K562 (cell line): Measurements from ENCODE around the gene TENM4. TPM values are rescaled to one million over a fixed set of nuclear protein-coding genes. Genes with fewer than 3 reads are reported as not detected.

Source experiments
- ATAC-seq: fragments of 200-7000 bp; cut with Tn5 transposase; 3 replicates; pipeline ENCODE4 v1.9.1; 2020; ENCODE audit warnings: moderate library complexity
- BruUV-seq: library from RNA; stranded (reverse); fragments of 400-500 nt; replicated peaks from 2 replicates; lab custom pipeline; 2021; lab: Mats Ljungman, UMichigan
- CTCF ChIA-PET: fragments of 300-600 bp; formaldehyde crosslinking; extraction: SDS; loops from one replicate; lab custom pipeline; 2021; ENCODE audit warnings: low intra/inter-chr PET ratio; lab: Yijun Ruan, JAX
- POLR2A ChIA-PET: fragments of 300-600, 350-650 bp; sonication (Branson Sonifier 250); formaldehyde crosslinking; extraction: SDS; loops from one replicate; lab custom pipeline; 2021; ENCODE audit warnings: antibody characterized with exemption, inconsistent platforms; lab: Yijun Ruan, JAX
- DNase-seq, 4 experiments: peaks; one replicate each; pipeline versions ENCODE4 v3.0.0 to v3.0.0-alpha.2; 2011 to 2018; ENCODE audit warnings: low spot score in 3 of 4, mixed read lengths in 3 of 4; ENCODE audit errors: extremely low read depth in 1 of 4
- FAIRE-seq: peaks from 2 replicates; lab custom pipeline; 2011; peaks lifted over from hg19 to GRCh38; lab: Jason Lieb, UNC
- H2AFZ ChIP-seq: 2 replicates; pipeline ENCODE4 v1.6.0; 2011; ENCODE audit warnings: low read depth, low read length, control low read depth, inconsistent platforms
- H3K27ac ChIP-seq: fragments of 200-600 bp; 3 replicates; pipeline ENCODE4 v1.8.0; 2011; ENCODE audit warnings: low read depth, mild to moderate bottlenecking, control low read depth, inconsistent platforms, low read length, moderate library complexity, mixed read lengths; ENCODE audit errors: extremely low read depth
- H3K27me3 ChIP-seq, 2 experiments: fragments of 300-600 bp in 1 of 2; 2 replicates in 1 of 2; 3 replicates in 1 of 2; pipeline versions ENCODE4 v1.6.0 to v1.8.0; 2011; ENCODE audit warnings: inconsistent platforms in 2 of 2, low read length in 2 of 2, mild to moderate bottlenecking in 1 of 2, mixed read lengths in 1 of 2, moderate library complexity in 1 of 2; ENCODE audit not compliant: control insufficient read depth in 2 of 2, insufficient read depth in 2 of 2
- H3K36me3 ChIP-seq: fragments of 300-600 bp; 3 replicates; pipeline ENCODE4 v1.8.0; 2011; ENCODE audit warnings: mild to moderate bottlenecking, low read length, inconsistent platforms; ENCODE audit not compliant: control insufficient read depth, insufficient read depth
- H3K4me1 ChIP-seq, 2 experiments: fragments of 200-600 bp in 1 of 2; replicated peaks in 1 of 2; 2 replicates in 1 of 2; 3 replicates in 1 of 2; pipeline versions ENCODE4 v1.5.1 to v1.8.0; 2011; ENCODE audit warnings: inconsistent platforms in 2 of 2, low read length in 2 of 2, mild to moderate bottlenecking in 1 of 2, mixed read lengths in 1 of 2, moderate library complexity in 1 of 2; ENCODE audit not compliant: control insufficient read depth in 2 of 2, insufficient read depth in 2 of 2
- H3K4me2 ChIP-seq: 2 replicates; pipeline ENCODE4 v1.6.1; 2011; ENCODE audit warnings: low read length, control low read depth, inconsistent platforms, mixed read lengths; ENCODE audit not compliant: insufficient read depth
- H3K4me3 ChIP-seq: fragments of 200-600 bp; sonication (generic), shearing (Covaris generic); 2 replicates; pipeline ENCODE4 v1.5.1; 2016; ENCODE audit warnings: control low read depth, inconsistent platforms
- H3K79me2 ChIP-seq: fragments of 200-600 bp; 3 replicates; pipeline ENCODE4 v1.8.0; 2011; ENCODE audit warnings: low read length, inconsistent platforms; ENCODE audit not compliant: control insufficient read depth, insufficient read depth
- H3K9ac ChIP-seq, 2 experiments: 2 replicates each; pipeline versions ENCODE4 v1.6.0 to v1.6.1; 2011; ENCODE audit warnings: low read depth in 2 of 2, low read length in 2 of 2, control low read depth in 1 of 2, inconsistent platforms in 1 of 2, mild to moderate bottlenecking in 1 of 2, mixed read lengths in 1 of 2; ENCODE audit not compliant: insufficient read depth in 1 of 2
- H3K9me1 ChIP-seq: one replicate; pipeline ENCODE4 v1.6.0; 2011; ENCODE audit warnings: inconsistent platforms, mild to moderate bottlenecking, low read length, moderate library complexity; ENCODE audit not compliant: control insufficient read depth, insufficient read depth
- H3K9me3 ChIP-seq: replicated peaks from 2 replicates; pipeline ENCODE4 v1.5.1; 2011; ENCODE audit warnings: low read depth, low read length, inconsistent platforms; ENCODE audit not compliant: control insufficient read depth, insufficient read depth
- H4K20me1 ChIP-seq: replicated peaks from 2 replicates; pipeline ENCODE4 v1.6.1; 2011; ENCODE audit warnings: low read length, inconsistent platforms, mixed read lengths; ENCODE audit not compliant: control insufficient read depth, insufficient read depth
- BACH1 ChIP-seq: fragments of 200-800 bp; sonication (Bioruptor generic); IDR thresholded peaks from 2 replicates; pipeline ENCODE4 v1.6.1; 2016; ENCODE audit warnings: missing genetic modification characterization, missing compliant biosample characterization
- BCOR ChIP-seq: fragments of 450-650 bp; IDR thresholded peaks from 2 replicates; pipeline ENCODE4 v1.6.1; 2016
- HOXB6 ChIP-seq: fragments of 250-450 bp; sonication (Bioruptor Pico); IDR thresholded peaks from 2 replicates; pipeline ENCODE4 v1.5.1; 2022; ENCODE audit warnings: mild to moderate bottlenecking, borderline replicate concordance
- KDM5B ChIP-seq: fragments of 200-600 bp; sonication (generic); IDR thresholded peaks from 2 replicates; pipeline ENCODE4 v1.6.1; 2012; ENCODE audit warnings: low read depth, mild to moderate bottlenecking, moderate library complexity, low read length, control low read depth, inconsistent platforms; ENCODE audit not compliant: insufficient replicate concordance
- MBD1 ChIP-seq: fragments of 250-450 bp; sonication (Bioruptor Pico); IDR thresholded peaks from 2 replicates; pipeline ENCODE4 v1.8.0; 2022; ENCODE audit warnings: inconsistent platforms
- RBM14 ChIP-seq: fragments of 200-400 bp; formaldehyde crosslinking; IDR thresholded peaks from 2 replicates; pipeline ENCODE4 v1.6.1; 2018; ENCODE audit warnings: low read depth, mild to moderate bottlenecking, low read length, moderate library complexity, borderline replicate concordance; ENCODE audit not compliant: insufficient read depth
- RBM22 ChIP-seq: fragments of 200-400 bp; formaldehyde crosslinking; IDR thresholded peaks from 2 replicates; pipeline ENCODE4 v1.6.1; 2018; ENCODE audit warnings: low read length, low read depth; ENCODE audit not compliant: poor library complexity, severe bottlenecking
- SMARCA4 ChIP-seq: fragments of 450-650 bp; IDR thresholded peaks from 2 replicates; pipeline ENCODE4 v1.6.1; 2016
- TRIM28 ChIP-seq: fragments of 450-650 bp; IDR thresholded peaks from 2 replicates; pipeline ENCODE4 v1.6.1; 2017
- XRCC4 ChIP-seq: IDR thresholded peaks from one replicate; pipeline ENCODE4 v1.6.1; 2011; ENCODE audit not compliant: insufficient read depth, insufficient read length; ENCODE audit errors: extremely low read depth
- ZNF12 ChIP-seq: sonication (generic); formaldehyde crosslinking; IDR thresholded peaks from 2 replicates; pipeline ENCODE4 v1.4.0; 2020; ENCODE audit warnings: mild to moderate bottlenecking, missing genetic modification reagents
- ZNF408 ChIP-seq: fragments of 250-450 bp; sonication (Bioruptor Pico); IDR thresholded peaks from 2 replicates; pipeline ENCODE4 v1.4.0; 2020; ENCODE audit warnings: low read depth, mild to moderate bottlenecking, moderate library complexity
- ZNF79 ChIP-seq: fragments of 250-450 bp; sonication (Bioruptor Pico); IDR thresholded peaks from 2 replicates; pipeline ENCODE4 v1.4.0; 2020; ENCODE audit warnings: low read depth, mild to moderate bottlenecking, moderate library complexity
- WGBS: fragments of 100-300 bp; shearing (Covaris generic); methylation state at CpG from one replicate; pipeline ENCODE4 v1.1.6; 2016; ENCODE audit warnings: low coverage, mixed read lengths; ENCODE audit not compliant: insufficient coverage; ENCODE audit errors: missing lambda C conversion rate; 5-methylcytosine and 5-hydroxymethylcytosine counted together
- in situ Hi-C: fragments of 300-500 bp; cut with MboI; formaldehyde crosslinking; loops from 4 replicates; pipeline ENCODE4 v1.15.0; 2018; ENCODE audit warnings: inconsistent platforms, mixed read lengths
- intact Hi-C: fragments of 100-400 bp; cut with micrococcal nuclease; formaldehyde crosslinking; loops from 2 replicates; pipeline ENCODE4 v1.14.2; 2022
- polyA plus RNA-seq, 8 experiments: library from polyadenylated mRNA; depleted of rRNA in 4 of 8; stranded (reverse) in 5 of 8; unstranded in 3 of 8; fragments of >200 nt; fragmentation: Nextera tagmentation in 2 of 8; fragmentation: Illumina TruSeq in 1 of 8; extraction: Ambion mirVana in 2 of 8; extraction: Trizol in 1 of 8; gene quantifications; 2 replicates each; pipeline versions ENCODE4 v1.2.1 to v1.2.3, GENCODE V29; 2011 to 2014; ENCODE audit warnings: inconsistent platforms in 1 of 8, missing spikeins in 1 of 8
- total RNA-seq, 7 experiments: library from RNA; depleted of rRNA in 6 of 7; stranded (reverse); fragments of >200 nt in 6 of 7; fragmentation: Illumina TruSeq in 2 of 7; extraction: Trizol in 2 of 7; gene quantifications; 2 replicates each; pipeline versions ENCODE4 v1.2.1 to v1.2.3, GENCODE V29; 2011 to 2021; ENCODE audit warnings: low replicate concordance in 1 of 7
- TF ChIP-seq, protein P1 (sequence below): fragments of 450-650 bp; IDR thresholded peaks from 2 replicates; pipeline ENCODE4 v1.6.1; 2017; ENCODE audit warnings: antibody characterized with exemption, mild to moderate bottlenecking
- TF ChIP-seq, protein P2 (sequence below): IDR thresholded peaks from 3 replicates; pipeline ENCODE4 v1.6.1; 2011; ENCODE audit warnings: borderline replicate concordance, mild to moderate bottlenecking; ENCODE audit not compliant: insufficient read length, insufficient read depth

The TENM4 gene
- total and polyA plus RNA-seq, 9 of the 15 experiments (the other 6 are each of a cell fraction or from before 2014, with no cell fraction given): 0.16 TPM; not detected in 8

GRCh38 chr11:78941226-78941851, 499.5 kb downstream of the TENM4 start:
- no peak overlapping the region for H3K4me3 ChIP-seq
- in situ Hi-C loops (no loop called here), intact Hi-C loops (no loop called here)
- no peaks in the 10 kb centered on the region for H3K9me3 ChIP-seq
- 4% methylated on average over 10 of the region's 10 CpGs for WGBS
- no peak for FAIRE-seq
- no peaks in the 10 kb centered on the region for H3K36me3 ChIP-seq
- DNase-seq: no peak
- POLR2A ChIA-PET: no interaction called here
- BruUV-seq: no TSS peak
- peaks cover 0 to 4% of the 10 kb centered on the region in 2 experiments; a peak in 1 of 5 replicates for H3K27me3 ChIP-seq
- H2AFZ ChIP-seq: no peak overlapping the region
- no peak overlapping the region for H3K4me2 ChIP-seq
- H3K4me1 ChIP-seq: peaks cover 0 to 5% of the 10 kb centered on the region in 2 experiments; a peak in 3 of 5 replicates
- H3K79me2 ChIP-seq: no peaks in the 10 kb centered on the region
- CTCF ChIA-PET: no interaction called here
- H3K27ac ChIP-seq: no peak overlapping the region
- H3K9me1 ChIP-seq: no peaks in the 10 kb centered on the region
- H3K9ac ChIP-seq: no peak overlapping the region
- ATAC-seq: no peak
- no peaks in the 10 kb centered on the region for H4K20me1 ChIP-seq
- no peak for TF ChIP-seq SMARCA4
- TF ChIP-seq ZNF79 (CRISPR knock-in tag): no peak
- no peak for TF ChIP-seq BACH1 (tag)
- no peak for TF ChIP-seq KDM5B
- TF ChIP-seq BCOR: no peak
- TF ChIP-seq, protein P1, sequence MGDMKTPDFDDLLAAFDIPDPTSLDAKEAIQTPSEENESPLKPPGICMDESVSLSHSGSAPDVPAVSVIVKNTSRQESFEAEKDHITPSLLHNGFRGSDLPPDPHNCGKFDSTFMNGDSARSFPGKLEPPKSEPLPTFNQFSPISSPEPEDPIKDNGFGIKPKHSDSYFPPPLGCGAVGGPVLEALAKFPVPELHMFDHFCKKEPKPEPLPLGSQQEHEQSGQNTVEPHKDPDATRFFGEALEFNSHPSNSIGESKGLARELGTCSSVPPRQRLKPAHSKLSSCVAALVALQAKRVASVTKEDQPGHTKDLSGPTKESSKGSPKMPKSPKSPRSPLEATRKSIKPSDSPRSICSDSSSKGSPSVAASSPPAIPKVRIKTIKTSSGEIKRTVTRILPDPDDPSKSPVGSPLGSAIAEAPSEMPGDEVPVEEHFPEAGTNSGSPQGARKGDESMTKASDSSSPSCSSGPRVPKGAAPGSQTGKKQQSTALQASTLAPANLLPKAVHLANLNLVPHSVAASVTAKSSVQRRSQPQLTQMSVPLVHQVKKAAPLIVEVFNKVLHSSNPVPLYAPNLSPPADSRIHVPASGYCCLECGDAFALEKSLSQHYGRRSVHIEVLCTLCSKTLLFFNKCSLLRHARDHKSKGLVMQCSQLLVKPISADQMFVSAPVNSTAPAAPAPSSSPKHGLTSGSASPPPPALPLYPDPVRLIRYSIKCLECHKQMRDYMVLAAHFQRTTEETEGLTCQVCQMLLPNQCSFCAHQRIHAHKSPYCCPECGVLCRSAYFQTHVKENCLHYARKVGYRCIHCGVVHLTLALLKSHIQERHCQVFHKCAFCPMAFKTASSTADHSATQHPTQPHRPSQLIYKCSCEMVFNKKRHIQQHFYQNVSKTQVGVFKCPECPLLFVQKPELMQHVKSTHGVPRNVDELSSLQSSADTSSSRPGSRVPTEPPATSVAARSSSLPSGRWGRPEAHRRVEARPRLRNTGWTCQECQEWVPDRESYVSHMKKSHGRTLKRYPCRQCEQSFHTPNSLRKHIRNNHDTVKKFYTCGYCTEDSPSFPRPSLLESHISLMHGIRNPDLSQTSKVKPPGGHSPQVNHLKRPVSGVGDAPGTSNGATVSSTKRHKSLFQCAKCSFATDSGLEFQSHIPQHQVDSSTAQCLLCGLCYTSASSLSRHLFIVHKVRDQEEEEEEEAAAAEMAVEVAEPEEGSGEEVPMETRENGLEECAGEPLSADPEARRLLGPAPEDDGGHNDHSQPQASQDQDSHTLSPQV: no peak
- no peak for TF ChIP-seq MBD1 (CRISPR knock-in tag)
- no peak for TF ChIP-seq TRIM28
- TF ChIP-seq, protein P2, sequence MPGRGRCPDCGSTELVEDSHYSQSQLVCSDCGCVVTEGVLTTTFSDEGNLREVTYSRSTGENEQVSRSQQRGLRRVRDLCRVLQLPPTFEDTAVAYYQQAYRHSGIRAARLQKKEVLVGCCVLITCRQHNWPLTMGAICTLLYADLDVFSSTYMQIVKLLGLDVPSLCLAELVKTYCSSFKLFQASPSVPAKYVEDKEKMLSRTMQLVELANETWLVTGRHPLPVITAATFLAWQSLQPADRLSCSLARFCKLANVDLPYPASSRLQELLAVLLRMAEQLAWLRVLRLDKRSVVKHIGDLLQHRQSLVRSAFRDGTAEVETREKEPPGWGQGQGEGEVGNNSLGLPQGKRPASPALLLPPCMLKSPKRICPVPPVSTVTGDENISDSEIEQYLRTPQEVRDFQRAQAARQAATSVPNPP: no peak
- no peak for TF ChIP-seq ZNF408
- TF ChIP-seq RBM14: no peak
- TF ChIP-seq XRCC4: no peak
- no peak for TF ChIP-seq RBM22
- no peak for TF ChIP-seq HOXB6 (CRISPR knock-in tag)
- no peak for TF ChIP-seq ZNF12 (CRISPR knock-in tag)
